Stimulated activated CD8-positive, alpha-beta memory T cell treated with anti-CD3 and anti-CD28 coated beads, Interleukin-4, amount 100 ng/mL, for 1 hour (primary cell): ENCODE data around the gene BTNL8.

Experiments used
- DNase-seq, 2 donors: peaks; one replicate each; pipeline ENCODE4 v3.0.0-alpha.2; 2020; ENCODE audit warnings: low read depth in 2 of 2, low spot score in 1 of 2

Gene BTNL8

GRCh38 chr5:180960209-180960608, 61.2 kb downstream of the BTNL8 start:
- DNase-seq = no peak

GRCh38 chr5:180969406-180969805, 70.4 kb downstream of the BTNL8 start:
- DNase-seq = no peak

- DNase-seq = no peak
Measured at GRCh38 chr5:180970336-180970735, 71.4 kb downstream of the BTNL8 start.

GRCh38 chr5:180970875-180971274, 71.9 kb downstream of the BTNL8 start:
- no peak for DNase-seq

GRCh38 chr5:180974612-180975315, 75.8 kb downstream of the BTNL8 start:
- DNase-seq = no peak

- no peak for DNase-seq
Measured at GRCh38 chr5:180975338-180975737, 76.4 kb downstream of the BTNL8 start.

- no peak for DNase-seq
Measured at GRCh38 chr5:180976518-180976917, 77.6 kb downstream of the BTNL8 start.

GRCh38 chr5:180977852-180978251, 78.9 kb downstream of the BTNL8 start:
- DNase-seq = no peak

- no peak for DNase-seq
Measured at GRCh38 chr5:180982008-180982741, 83.2 kb downstream of the BTNL8 start.

- no peak for DNase-seq
Measured at GRCh38 chr5:180988016-180988415, 89.1 kb downstream of the BTNL8 start.

- no peak for DNase-seq
Measured at GRCh38 chr5:180988592-180988991, 89.6 kb downstream of the BTNL8 start, which contains the start of gene BTNL3. BTNL3 (plus strand) TSS chr5:180988846; CDS start chr5:180989029, 183 bp downstream.

GRCh38 chr5:180990086-180990881, 91.3 kb downstream of the BTNL8 start:
- DNase-seq = no peak

GRCh38 chr5:180990882-180991242, 91.9 kb downstream of the BTNL8 start:
- no peak for DNase-seq
